ENCODE results near the gene MORC3. TPM values are rescaled to one million over a fixed set of nuclear protein-coding genes. Genes with fewer than 3 reads are reported as not detected.
"Not testable (repeated sequence)": the region's sequence is repeated elsewhere in the genome, so short reads cannot be mapped to it uniquely, and the experiment has no call there.

The MORC3 gene
- polyA plus RNA-seq, 1 donor: 28.7 TPM

GRCh38 chr21:36381841-36382589 lies 62.0 kb downstream of the MORC3 start:
- no peaks in the 10 kb centered on the region for H3K9me3 ChIP-seq (ENCODE audit: control insufficient read depth, low read depth, low read length)
- peaks cover 6% of the 10 kb centered on the region for H3K4me1 ChIP-seq (ENCODE audit: control insufficient read depth, insufficient read depth, low read length)
- no peaks in the 10 kb centered on the region for H3K27me3 ChIP-seq (ENCODE audit: control insufficient read depth, insufficient read depth, low read length)
- no peak overlapping the region for H3K4me3 ChIP-seq (ENCODE audit: low read length)
- no peak for DNase-seq
- 87% methylated on average over 3 of the region's 9 CpGs for WGBS (ENCODE audit: insufficient coverage, low lambda C conversion rate)
- H3K36me3 ChIP-seq (ENCODE audit: control insufficient read depth, insufficient read depth, low read length): peaks cover 10% of the 10 kb centered on the region
- no peak overlapping the region for H3K27ac ChIP-seq (ENCODE audit: low read length)

- not testable (repeated sequence) for H3K4me1 ChIP-seq (ENCODE audit: control insufficient read depth, insufficient read depth, low read length); H3K27ac ChIP-seq (ENCODE audit: low read length); H3K27me3 ChIP-seq (ENCODE audit: control insufficient read depth, insufficient read depth, low read length); H3K36me3 ChIP-seq (ENCODE audit: control insufficient read depth, insufficient read depth, low read length); DNase-seq; H3K9me3 ChIP-seq (ENCODE audit: control insufficient read depth, low read depth, low read length); H3K4me3 ChIP-seq (ENCODE audit: low read length)
- 100% methylated on average over 3 of the region's 10 CpGs for whole genome bisulfite sequencing (ENCODE audit: insufficient coverage, low lambda C conversion rate)
Observed at GRCh38 chr21:36382722-36383121, 62.7 kb downstream of the MORC3 start.

- Histone ChIP-seq H3K9me3 (ENCODE audit: control insufficient read depth, low read depth, low read length) (no peaks in the 10 kb centered on the region), H3K36me3 (ENCODE audit: control insufficient read depth, insufficient read depth, low read length) (no peaks in the 10 kb centered on the region), H3K27ac (ENCODE audit: low read length) (no peak overlapping the region), H3K27me3 (ENCODE audit: control insufficient read depth, insufficient read depth, low read length) (no peaks in the 10 kb centered on the region), H3K4me3 (ENCODE audit: low read length) (peak overlapping the region; percentile 2), H3K4me1 (ENCODE audit: control insufficient read depth, insufficient read depth, low read length) (peaks cover 6% of the 10 kb centered on the region)
- DNase-seq: no peak
- 80% methylated on average over 1 of the region's 8 CpGs for WGBS (ENCODE audit: insufficient coverage, low lambda C conversion rate)
Observed at GRCh38 chr21:36384885-36385232, 64.9 kb downstream of the MORC3 start.

GRCh38 chr21:36385233-36386030 lies 65.4 kb downstream of the MORC3 start, which contains the start of gene CHAF1B:
Gene CHAF1B, plus strand, starts transcription at chr21:36385392. Its CDS starts 745 bp downstream, at chr21:36386137.
- no peak within 1 kb of the TSS for H3K27ac ChIP-seq (ENCODE audit: low read length)

GRCh38 chr21:36386031-36386642 lies 66.1 kb downstream of the MORC3 start:
- Histone ChIP-seq H3K4me1 (ENCODE audit: control insufficient read depth, insufficient read depth, low read length) (peaks cover 6% of the 10 kb centered on the region), H3K36me3 (ENCODE audit: control insufficient read depth, insufficient read depth, low read length) (no peaks in the 10 kb centered on the region), H3K4me3 (ENCODE audit: low read length) (peak overlapping the region; percentile 55), H3K27me3 (ENCODE audit: control insufficient read depth, insufficient read depth, low read length) (no peaks in the 10 kb centered on the region), H3K27ac (ENCODE audit: low read length) (no peak overlapping the region), H3K9me3 (ENCODE audit: control insufficient read depth, low read depth, low read length) (no peaks in the 10 kb centered on the region)
- WGBS (ENCODE audit: insufficient coverage, low lambda C conversion rate): 96% methylated on average over 5 of the region's 21 CpGs
- DNase-seq: no peak

More at GRCh38 chr21:36385233-36386030, 65.4 kb downstream of the MORC3 start, which contains the start of gene CHAF1B:
- no peaks in the 10 kb centered on the region for H3K36me3 ChIP-seq (ENCODE audit: control insufficient read depth, insufficient read depth, low read length)
- peaks cover 6% of the 10 kb centered on the region for H3K4me1 ChIP-seq (ENCODE audit: control insufficient read depth, insufficient read depth, low read length)
- peak; percentile 76 to 78 for DNase-seq
- peak within 1 kb of the TSS; percentile 55 for H3K4me3 ChIP-seq (ENCODE audit: low read length)
- no peaks in the 10 kb centered on the region for H3K9me3 ChIP-seq (ENCODE audit: control insufficient read depth, low read depth, low read length)
- H3K27me3 ChIP-seq (ENCODE audit: control insufficient read depth, insufficient read depth, low read length): no peaks in the 10 kb centered on the region
- no CpG with 5 or more reads among the region's 77 CpGs for WGBS (ENCODE audit: insufficient coverage, low lambda C conversion rate)

GRCh38 chr21:36388096-36388495 lies 68.1 kb downstream of the MORC3 start:
- Histone ChIP-seq H3K9me3 (ENCODE audit: control insufficient read depth, low read depth, low read length) (peaks cover 7% of the 10 kb centered on the region), H3K27ac (ENCODE audit: low read length) (no peak overlapping the region), H3K27me3 (ENCODE audit: control insufficient read depth, insufficient read depth, low read length) (no peaks in the 10 kb centered on the region), H3K4me1 (ENCODE audit: control insufficient read depth, insufficient read depth, low read length) (peaks cover 6% of the 10 kb centered on the region), H3K36me3 (ENCODE audit: control insufficient read depth, insufficient read depth, low read length) (no peaks in the 10 kb centered on the region), H3K4me3 (ENCODE audit: low read length) (no peak overlapping the region)
- no CpG with 5 or more reads among the region's 6 CpGs for WGBS (ENCODE audit: insufficient coverage, low lambda C conversion rate)
- DNase-seq: no peak

- Histone ChIP-seq H3K9me3 (ENCODE audit: control insufficient read depth, low read depth, low read length) (peaks cover 8% of the 10 kb centered on the region), H3K36me3 (ENCODE audit: control insufficient read depth, insufficient read depth, low read length) (no peaks in the 10 kb centered on the region), H3K27me3 (ENCODE audit: control insufficient read depth, insufficient read depth, low read length) (no peaks in the 10 kb centered on the region), H3K4me1 (ENCODE audit: control insufficient read depth, insufficient read depth, low read length) (peaks cover 6% of the 10 kb centered on the region), H3K27ac (ENCODE audit: low read length) (no peak overlapping the region), H3K4me3 (ENCODE audit: low read length) (no peak overlapping the region)
- no CpG with 5 or more reads among the region's 10 CpGs for WGBS (ENCODE audit: insufficient coverage, low lambda C conversion rate)
- DNase-seq: no peak
Observed at GRCh38 chr21:36388835-36389234, 68.8 kb downstream of the MORC3 start.

GRCh38 chr21:36391649-36392048 lies 71.7 kb downstream of the MORC3 start:
- H3K4me1 ChIP-seq (ENCODE audit: control insufficient read depth, insufficient read depth, low read length); H3K36me3 ChIP-seq (ENCODE audit: control insufficient read depth, insufficient read depth, low read length); H3K27me3 ChIP-seq (ENCODE audit: control insufficient read depth, insufficient read depth, low read length); DNase-seq; H3K9me3 ChIP-seq (ENCODE audit: control insufficient read depth, low read depth, low read length); H3K4me3 ChIP-seq (ENCODE audit: low read length); H3K27ac ChIP-seq (ENCODE audit: low read length): not testable (repeated sequence)
- WGBS (ENCODE audit: insufficient coverage, low lambda C conversion rate): 100% methylated on average over 1 of the region's 6 CpGs

GRCh38 chr21:36395353-36396111 lies 75.5 kb downstream of the MORC3 start:
- Histone ChIP-seq H3K27me3 (ENCODE audit: control insufficient read depth, insufficient read depth, low read length) (no peaks in the 10 kb centered on the region), H3K9me3 (ENCODE audit: control insufficient read depth, low read depth, low read length) (peaks cover 8% of the 10 kb centered on the region), H3K27ac (ENCODE audit: low read length) (no peak overlapping the region), H3K4me3 (ENCODE audit: low read length) (no peak overlapping the region), H3K36me3 (ENCODE audit: control insufficient read depth, insufficient read depth, low read length) (peaks cover 6% of the 10 kb centered on the region), H3K4me1 (ENCODE audit: control insufficient read depth, insufficient read depth, low read length) (no peaks in the 10 kb centered on the region)
- no peak for DNase-seq
- no CpG with 5 or more reads among the region's 6 CpGs for WGBS (ENCODE audit: insufficient coverage, low lambda C conversion rate)

GRCh38 chr21:36396325-36396724 lies 76.3 kb downstream of the MORC3 start:
- H3K27me3 ChIP-seq (ENCODE audit: control insufficient read depth, insufficient read depth, low read length): no peaks in the 10 kb centered on the region
- H3K27ac ChIP-seq (ENCODE audit: low read length): no peak overlapping the region
- no CpG with 5 or more reads among the region's 3 CpGs for WGBS (ENCODE audit: insufficient coverage, low lambda C conversion rate)
- peaks cover 9% of the 10 kb centered on the region for H3K36me3 ChIP-seq (ENCODE audit: control insufficient read depth, insufficient read depth, low read length)
- no peak for DNase-seq
- no peaks in the 10 kb centered on the region for H3K4me1 ChIP-seq (ENCODE audit: control insufficient read depth, insufficient read depth, low read length)
- no peak overlapping the region for H3K4me3 ChIP-seq (ENCODE audit: low read length)
- peaks cover 8% of the 10 kb centered on the region for H3K9me3 ChIP-seq (ENCODE audit: control insufficient read depth, low read depth, low read length)

Data from large intestine (tissue), 3 donors.